Activated T-cell treated with anti-CD3 and anti-CD28 coated beads for 48 hours (primary cell): ENCODE data around the gene TOMM7.
"Not testable (repeated sequence)": the region's sequence is repeated elsewhere in the genome, so short reads cannot be mapped to it uniquely, and the experiment has no call there.

Source experiments
- DNase-seq: peaks from one replicate; pipeline ENCODE4 v3.0.0-alpha.2; 2020; ENCODE audit warnings: low read depth

Gene TOMM7

GRCh38 chr7:22853674-22854157, 31.1 kb upstream of the TOMM7 start:
- no peak for DNase-seq

- no peak for DNase-seq
Measured at GRCh38 chr7:22853138-22853537, 30.5 kb upstream of the TOMM7 start.

- no peak for DNase-seq
Measured at GRCh38 chr7:22851145-22851544, 28.5 kb upstream of the TOMM7 start.

- DNase-seq = not testable (repeated sequence)
Measured at GRCh38 chr7:22850394-22850793, 27.7 kb upstream of the TOMM7 start.

GRCh38 chr7:22849662-22850061, 27.0 kb upstream of the TOMM7 start:
- no peak for DNase-seq

- no peak for DNase-seq
Measured at GRCh38 chr7:22849172-22849571, 26.5 kb upstream of the TOMM7 start.

GRCh38 chr7:22846961-22847360, 24.3 kb upstream of the TOMM7 start:
- DNase-seq = no peak

GRCh38 chr7:22845221-22845834, 22.7 kb upstream of the TOMM7 start:
- DNase-seq = no peak

- no peak for DNase-seq
Measured at GRCh38 chr7:22843681-22844309, 21.1 kb upstream of the TOMM7 start.

GRCh38 chr7:22842973-22843372, 20.3 kb upstream of the TOMM7 start:
- DNase-seq = no peak

- no peak for DNase-seq
Measured at GRCh38 chr7:22842383-22842941, 19.8 kb upstream of the TOMM7 start.

- no peak for DNase-seq
Measured at GRCh38 chr7:22841954-22842353, 19.3 kb upstream of the TOMM7 start.

GRCh38 chr7:22837308-22837707, 14.7 kb upstream of the TOMM7 start:
- DNase-seq = no peak

- not testable (repeated sequence) for DNase-seq
Measured at GRCh38 chr7:22836506-22836905, 13.9 kb upstream of the TOMM7 start.

GRCh38 chr7:22833957-22834356, 11.3 kb upstream of the TOMM7 start:
- DNase-seq = no peak

GRCh38 chr7:22833113-22833855, 10.6 kb upstream of the TOMM7 start:
- no peak for DNase-seq

GRCh38 chr7:22832401-22832800, 9.8 kb upstream of the TOMM7 start:
- DNase-seq = no peak

- DNase-seq = no peak
Measured at GRCh38 chr7:22831602-22832305, 9.1 kb upstream of the TOMM7 start.

- no peak for DNase-seq
Measured at GRCh38 chr7:22827563-22827962, 4.9 kb upstream of the TOMM7 start.

GRCh38 chr7:22826593-22826992, 3.9 kb upstream of the TOMM7 start:
- DNase-seq = no peak

- no peak for DNase-seq
Measured at GRCh38 chr7:22824760-22825159, 2.1 kb upstream of the TOMM7 start.

GRCh38 chr7:22823142-22823497, 471 bp upstream of the TOMM7 start:
- no peak for DNase-seq
